GM12892 (cell line): Measurements from ENCODE around the gene KCNH1.

Source experiments
- POLR2A ChIP-seq: IDR thresholded peaks from 2 replicates; pipeline ENCODE4 v1.6.1; 2011; ENCODE audit warnings: low read depth, low read length, control low read depth
- POLR2AphosphoS5 ChIP-seq: IDR thresholded peaks from 2 replicates; pipeline ENCODE4 v1.6.1; 2011; ENCODE audit warnings: low read depth, low read length, control low read depth
- TAF1 ChIP-seq: IDR thresholded peaks from 2 replicates; pipeline ENCODE4 v1.6.1; 2011; ENCODE audit warnings: low read depth, mild to moderate bottlenecking, control low read depth, low read length, borderline replicate concordance

- TF ChIP-seq POLR2AphosphoS5 (no peak), POLR2A (no peak), TAF1 (no peak)
These were observed 485.2 kb downstream of the KCNH1 start for GRCh38 chr1:210648588-210649269.
